Smooth muscle cell (in vitro differentiated cells): Measurements from ENCODE around the gene CHKA. TPM values are rescaled to one million over a fixed set of nuclear protein-coding genes. Genes with fewer than 3 reads are reported as not detected.

Source experiments
- DNase-seq: peaks from one replicate; lab custom pipeline; 2025; ENCODE audit not compliant: unreplicated experiment; lab: John Stamatoyannopoulos, UW
- H2AFZ ChIP-seq: fragments of 200-600 bp; sonication (generic); 2 replicates; pipeline ENCODE4 v1.6.0; 2016; ENCODE audit warnings: antibody characterized with exemption, low read depth, mild to moderate bottlenecking
- H3F3A ChIP-seq: fragments of 200-600 bp; sonication (generic); 2 replicates; pipeline ENCODE4 v1.6.0; 2017; ENCODE audit warnings: antibody characterized with exemption, low read depth
- H3K27ac ChIP-seq: fragments of 200-600 bp; sonication (generic); 2 replicates; pipeline ENCODE4 v1.5.1; 2016; ENCODE audit warnings: low read depth, mild to moderate bottlenecking
- H3K27me3 ChIP-seq: fragments of 200-600 bp; sonication (generic); 2 replicates; pipeline ENCODE4 v1.6.1; 2016; ENCODE audit warnings: low read depth, mild to moderate bottlenecking
- H3K36me3 ChIP-seq: fragments of 200-600 bp; sonication (generic); 2 replicates; pipeline ENCODE4 v1.5.1; 2016; ENCODE audit warnings: low read depth
- H3K4me1 ChIP-seq: fragments of 200-600 bp; sonication (generic); 2 replicates; pipeline ENCODE4 v1.5.1; 2016; ENCODE audit warnings: low read depth
- H3K4me2 ChIP-seq: fragments of 200-600 bp; sonication (generic); 2 replicates; pipeline ENCODE4 v1.6.0; 2016; ENCODE audit warnings: mild to moderate bottlenecking
- H3K4me3 ChIP-seq: fragments of 200-600 bp; sonication (generic); 2 replicates; pipeline ENCODE4 v1.5.1; 2016; ENCODE audit warnings: mild to moderate bottlenecking
- H3K79me2 ChIP-seq: fragments of 200-600 bp; sonication (generic); 2 replicates; pipeline ENCODE4 v1.6.0; 2016; ENCODE audit warnings: low read depth, mild to moderate bottlenecking
- H3K9ac ChIP-seq: fragments of 200-600 bp; sonication (generic); 2 replicates; pipeline ENCODE4 v1.6.0; 2016; ENCODE audit warnings: low read depth
- H3K9me3 ChIP-seq: fragments of 200-600 bp; sonication (generic); replicated peaks from 2 replicates; pipeline ENCODE4 v1.5.1; 2016; ENCODE audit warnings: low read depth
- H4K20me1 ChIP-seq: fragments of 200-600 bp; sonication (generic); 2 replicates; pipeline ENCODE4 v1.6.0; 2016; ENCODE audit warnings: low read depth
- WGBS: methylation state at CpG from one replicate; pipeline ENCODE4 v1.1.7; 2016; ENCODE audit warnings: low lambda C conversion rate; 5-methylcytosine and 5-hydroxymethylcytosine counted together
- polyA plus RNA-seq: library from polyadenylated mRNA; unstranded; fragments of >200 nt; fragmentation: Nextera tagmentation; extraction: Ambion mirVana; gene quantifications from 2 replicates; pipeline ENCODE4 v1.2.1, GENCODE V29; 2016
- total RNA-seq: library from RNA; depleted of rRNA; stranded (reverse); fragments of >200 nt; gene quantifications from 2 replicates; pipeline ENCODE4 v1.2.3, GENCODE V29; 2014
- TF ChIP-seq, protein P1 (sequence below): fragments of 200-600 bp; sonication (generic); IDR thresholded peaks from 2 replicates; pipeline ENCODE4 v1.5.1; 2017; ENCODE audit warnings: borderline replicate concordance, mild to moderate bottlenecking, antibody characterized with exemption; ENCODE audit not compliant: insufficient read depth, poor library complexity, severe bottlenecking

CHKA gene
- total and polyA plus RNA-seq, 2 experiments from 2014 or later: 19.9 to 31.1 TPM

DNA sequence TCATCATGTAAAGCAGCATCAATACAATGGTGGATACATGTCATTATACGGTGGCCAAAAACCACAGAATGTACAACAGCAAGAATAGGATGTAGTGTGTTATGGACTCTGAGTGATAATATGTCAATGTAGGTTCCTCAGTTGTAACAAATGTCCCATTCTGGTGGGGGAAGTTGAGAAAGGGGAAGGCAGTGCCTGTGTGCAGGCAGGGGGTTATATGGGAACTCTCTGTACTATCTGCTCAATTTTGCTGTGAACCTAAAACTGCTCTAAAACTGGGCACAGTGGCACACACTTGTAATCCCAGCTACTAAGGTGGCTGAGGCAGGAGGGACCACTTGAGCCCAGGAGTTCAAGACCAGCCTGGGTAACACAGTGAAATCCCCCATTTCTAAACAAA lies 5.9 kb downstream of the CHKA start:
- H3K9me3 ChIP-seq: no peaks in the 10 kb centered on the region
- TF ChIP-seq, protein P1, sequence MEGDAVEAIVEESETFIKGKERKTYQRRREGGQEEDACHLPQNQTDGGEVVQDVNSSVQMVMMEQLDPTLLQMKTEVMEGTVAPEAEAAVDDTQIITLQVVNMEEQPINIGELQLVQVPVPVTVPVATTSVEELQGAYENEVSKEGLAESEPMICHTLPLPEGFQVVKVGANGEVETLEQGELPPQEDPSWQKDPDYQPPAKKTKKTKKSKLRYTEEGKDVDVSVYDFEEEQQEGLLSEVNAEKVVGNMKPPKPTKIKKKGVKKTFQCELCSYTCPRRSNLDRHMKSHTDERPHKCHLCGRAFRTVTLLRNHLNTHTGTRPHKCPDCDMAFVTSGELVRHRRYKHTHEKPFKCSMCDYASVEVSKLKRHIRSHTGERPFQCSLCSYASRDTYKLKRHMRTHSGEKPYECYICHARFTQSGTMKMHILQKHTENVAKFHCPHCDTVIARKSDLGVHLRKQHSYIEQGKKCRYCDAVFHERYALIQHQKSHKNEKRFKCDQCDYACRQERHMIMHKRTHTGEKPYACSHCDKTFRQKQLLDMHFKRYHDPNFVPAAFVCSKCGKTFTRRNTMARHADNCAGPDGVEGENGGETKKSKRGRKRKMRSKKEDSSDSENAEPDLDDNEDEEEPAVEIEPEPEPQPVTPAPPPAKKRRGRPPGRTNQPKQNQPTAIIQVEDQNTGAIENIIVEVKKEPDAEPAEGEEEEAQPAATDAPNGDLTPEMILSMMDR: no peak
- no peak overlapping the region for H3K4me3 ChIP-seq
- 89% methylated on average over 1 of the region's 1 CpG for WGBS
- H3K27me3 ChIP-seq: no peaks in the 10 kb centered on the region
- no peaks in the 10 kb centered on the region for H3K36me3 ChIP-seq
- peaks cover 14% of the 10 kb centered on the region for H3F3A ChIP-seq
- H4K20me1 ChIP-seq: peaks cover 95% of the 10 kb centered on the region
- no peak overlapping the region for H2AFZ ChIP-seq
- H3K4me1 ChIP-seq: peaks cover 21% of the 10 kb centered on the region
- H3K79me2 ChIP-seq: peaks cover 89% of the 10 kb centered on the region
- no peak overlapping the region for H3K4me2 ChIP-seq
- H3K9ac ChIP-seq: no peak overlapping the region
- no peak for DNase-seq
- no peak overlapping the region for H3K27ac ChIP-seq

DNA sequence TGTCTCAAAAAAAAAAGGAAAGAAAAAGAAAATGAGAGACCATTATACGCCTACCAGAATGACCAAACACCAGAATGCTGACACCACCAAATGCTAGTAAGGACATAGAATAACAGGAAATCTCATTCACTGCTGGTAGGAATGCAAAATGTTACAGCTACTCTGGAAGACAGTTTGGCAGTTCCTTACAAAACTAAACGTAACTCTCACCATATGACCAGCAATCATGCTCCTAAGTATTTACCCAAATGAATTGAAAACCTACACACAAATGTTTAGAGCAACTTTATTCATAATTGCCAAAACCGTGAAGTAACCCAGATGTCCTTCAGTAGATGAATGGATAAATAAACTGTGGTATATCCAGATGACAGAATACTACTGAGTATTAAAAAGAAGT lies 7.2 kb downstream of the CHKA start:
- Histone ChIP-seq H3K4me1 (peaks cover 18% of the 10 kb centered on the region), H3K9ac (no peak overlapping the region), H3K36me3 (no peaks in the 10 kb centered on the region), H4K20me1 (peaks cover 94% of the 10 kb centered on the region), H2AFZ (no peak overlapping the region), H3K9me3 (no peaks in the 10 kb centered on the region), H3K27ac (no peak overlapping the region), H3K27me3 (no peaks in the 10 kb centered on the region), H3K79me2 (peaks cover 93% of the 10 kb centered on the region), H3F3A (peaks cover 11% of the 10 kb centered on the region), H3K4me2 (no peak overlapping the region), H3K4me3 (no peak overlapping the region)
- DNase-seq: no peak
- TF ChIP-seq, protein P1: no peak
- 78% methylated on average over 3 of the region's 3 CpGs for WGBS

DNA sequence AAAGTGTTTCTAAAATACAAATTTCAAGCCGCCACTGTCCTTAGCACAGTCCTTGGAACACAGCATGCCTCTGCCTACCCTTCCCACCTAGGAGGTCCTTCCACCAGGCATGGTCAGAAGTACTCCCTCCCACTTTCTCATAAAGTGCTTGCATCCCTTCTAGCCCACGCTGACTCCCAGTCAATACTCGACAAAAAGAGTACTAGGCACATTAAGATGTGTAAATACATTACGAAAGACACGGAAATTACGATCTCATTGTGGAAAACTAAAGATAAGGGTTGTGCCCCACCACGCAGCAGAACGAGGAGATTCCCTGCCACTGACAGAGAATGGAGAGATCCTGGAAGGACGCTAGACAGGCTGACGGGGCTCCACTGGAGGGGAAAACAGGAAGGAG lies 13.5 kb downstream of the CHKA start:
- H2AFZ ChIP-seq: no peak overlapping the region
- no peaks in the 10 kb centered on the region for H3K9me3 ChIP-seq
- no peak overlapping the region for H3K4me2 ChIP-seq
- peaks cover 94% of the 10 kb centered on the region for H3K79me2 ChIP-seq
- H3K36me3 ChIP-seq: no peaks in the 10 kb centered on the region
- no peak overlapping the region for H3K27ac ChIP-seq
- no peak overlapping the region for H3K9ac ChIP-seq
- H3K4me3 ChIP-seq: no peak overlapping the region
- TF ChIP-seq, protein P1: no peak
- WGBS: 55% methylated on average over 10 of the region's 10 CpGs
- no peaks in the 10 kb centered on the region for H3F3A ChIP-seq
- no peaks in the 10 kb centered on the region for H3K27me3 ChIP-seq
- no peaks in the 10 kb centered on the region for H3K4me1 ChIP-seq
- peaks cover 93% of the 10 kb centered on the region for H4K20me1 ChIP-seq
- no peak for DNase-seq

DNA sequence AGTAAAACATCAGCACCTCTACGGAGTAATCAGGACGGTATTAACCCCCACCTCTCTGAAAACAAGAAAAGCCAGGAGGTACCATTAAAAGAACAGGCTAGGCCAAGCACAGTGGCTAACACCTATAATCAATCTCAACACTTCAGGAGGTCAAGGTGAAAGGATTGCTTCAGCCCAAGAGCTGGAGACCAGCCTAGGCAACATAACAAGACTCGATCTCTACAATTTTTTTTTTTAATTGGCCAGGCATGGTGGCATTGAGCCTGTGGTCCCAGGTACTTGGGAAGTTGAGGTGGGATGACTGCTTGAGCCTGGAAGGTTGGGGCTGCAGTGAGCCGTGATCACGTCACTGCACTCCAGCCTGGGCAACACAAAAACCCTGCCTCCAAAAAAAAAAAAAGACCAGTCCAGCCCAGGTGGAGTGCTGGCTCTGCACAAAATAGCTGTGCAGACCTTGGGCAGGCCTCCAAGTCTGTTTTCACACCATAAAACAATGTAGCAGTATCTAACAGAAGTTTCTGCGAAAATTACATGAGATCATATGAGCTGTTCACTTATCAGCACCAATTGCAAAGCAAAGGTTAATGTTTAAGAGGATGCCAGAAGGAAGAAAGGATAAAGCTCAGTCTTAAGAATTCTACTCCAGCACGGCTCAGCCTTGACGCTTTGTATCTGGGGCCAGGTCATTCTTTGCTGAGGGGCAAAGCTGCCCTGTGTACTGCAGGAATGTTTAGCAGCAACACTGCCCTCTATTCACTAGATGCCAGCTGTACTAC lies 14.8 kb downstream of the CHKA start:
- Histone ChIP-seq H3K27ac (no peak overlapping the region), H3K36me3 (no peaks in the 10 kb centered on the region), H2AFZ (no peak overlapping the region), H3F3A (no peaks in the 10 kb centered on the region), H3K27me3 (no peaks in the 10 kb centered on the region), H3K9ac (no peak overlapping the region), H3K9me3 (no peaks in the 10 kb centered on the region), H3K4me2 (no peak overlapping the region), H3K79me2 (peaks cover 96% of the 10 kb centered on the region), H3K4me3 (no peak overlapping the region), H3K4me1 (no peaks in the 10 kb centered on the region), H4K20me1 (peaks cover 96% of the 10 kb centered on the region)
- 72% methylated on average over 8 of the region's 8 CpGs for WGBS
- TF ChIP-seq, protein P1: no peak
- no peak for DNase-seq
